ENCODE measurements around the gene CEP112.

DNA sequence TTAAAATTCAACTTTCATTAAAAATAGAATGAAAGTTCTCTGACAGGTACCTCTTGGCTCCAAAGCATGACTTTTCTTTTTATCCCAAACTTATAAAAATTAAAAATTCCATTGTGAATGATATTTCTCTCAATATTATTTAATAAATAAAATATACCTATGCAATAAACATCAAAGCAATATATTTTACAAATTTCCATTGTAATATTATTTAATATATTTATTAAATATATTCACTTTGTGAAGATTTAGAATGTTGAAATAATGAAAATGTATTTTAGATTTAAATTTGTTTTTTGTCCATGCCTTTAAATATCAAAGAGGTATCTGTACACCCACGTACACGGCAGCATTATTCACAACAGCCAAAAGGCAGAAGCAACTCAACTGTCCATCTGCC is 147.8 kb downstream of the CEP112 start:
- TF ChIP-seq CTCF (IDR thresholded peaks at IDR 0.05), result no peak
- no peak for TF ChIP-seq POLR2A (IDR thresholded peaks at IDR 0.05)
